HepG2 (cell line): ENCODE measurements around the gene ZFAND2B. TPM values are rescaled to one million over a fixed set of nuclear protein-coding genes. Genes with fewer than 3 reads are reported as not detected.

ENCODE experiments used
- AHDC1 ChIP-seq: sonication (generic); formaldehyde crosslinking; IDR thresholded peaks from 2 replicates; pipeline ENCODE4 v1.5.1; 2020; ENCODE audit warnings: mild to moderate bottlenecking, missing genetic modification reagents, borderline replicate concordance
- HNF4G ChIP-seq, 2 experiments: sonication (generic) in 1 of 2; formaldehyde crosslinking in 1 of 2; IDR thresholded peaks; 2 replicates each; pipeline versions ENCODE4 v1.4.0 to v1.6.1; 2011 to 2020; ENCODE audit warnings: borderline replicate concordance in 2 of 2, low read depth in 2 of 2, mild to moderate bottlenecking in 2 of 2, low read length in 1 of 2, missing genetic modification reagents in 1 of 2, moderate library complexity in 1 of 2
- NR1H2 ChIP-seq: sonication (generic); formaldehyde crosslinking; IDR thresholded peaks from 2 replicates; pipeline ENCODE4 v1.8.1; 2022; ENCODE audit warnings: low read depth, missing genetic modification reagents, borderline replicate concordance
- PCBP2 ChIP-seq: fragments of 200-400 bp; formaldehyde crosslinking; optimal IDR thresholded peaks from 2 replicates; pipeline ENCODE3; 2018; ENCODE audit warnings: low read length, low read depth; ENCODE audit not compliant: poor library complexity, severe bottlenecking
- PLRG1 ChIP-seq: fragments of 450-650 bp; conservative IDR thresholded peaks from 2 replicates; pipeline ENCODE4 v1.6.1; 2016
- RARA ChIP-seq: IDR thresholded peaks from 2 replicates; pipeline ENCODE4 v1.6.1; 2016; ENCODE audit warnings: missing genetic modification reagents, missing compliant biosample characterization
- RBAK ChIP-seq: sonication (generic); formaldehyde crosslinking; IDR thresholded peaks from 2 replicates; pipeline ENCODE4 v1.5.1; 2020; ENCODE audit warnings: mild to moderate bottlenecking, missing genetic modification reagents
- RFX1 ChIP-seq: fragments of 450-650 bp; IDR thresholded peaks from 2 replicates; pipeline ENCODE4 v1.6.1; 2017
- SP4 ChIP-seq: sonication (generic); formaldehyde crosslinking; IDR thresholded peaks from 2 replicates; pipeline ENCODE4 v1.8.1; 2023; ENCODE audit warnings: mild to moderate bottlenecking, missing genetic modification reagents
- STAT5B ChIP-seq: sonication (generic); formaldehyde crosslinking; IDR thresholded peaks from 2 replicates; pipeline ENCODE4 v1.4.0; 2020; ENCODE audit warnings: missing genetic modification reagents
- TBX3 ChIP-seq: fragments of 450-650 bp; IDR thresholded peaks from 2 replicates; pipeline ENCODE4 v1.6.1; 2017; ENCODE audit warnings: antibody characterized with exemption, mild to moderate bottlenecking, inconsistent platforms, borderline replicate concordance
- ZBTB21 ChIP-seq: sonication (generic); formaldehyde crosslinking; IDR thresholded peaks from 2 replicates; pipeline ENCODE4 v1.4.0; 2020; ENCODE audit warnings: missing genetic modification reagents
- ZBTB38 ChIP-seq: sonication (generic); formaldehyde crosslinking; IDR thresholded peaks from 2 replicates; pipeline ENCODE4 v1.5.1; 2020; ENCODE audit warnings: mild to moderate bottlenecking, missing genetic modification reagents
- ZNF256 ChIP-seq: sonication (generic); formaldehyde crosslinking; conservative IDR thresholded peaks from 2 replicates; pipeline ENCODE4 v1.4.0; 2020; ENCODE audit warnings: missing genetic modification reagents
- ZNF468 ChIP-seq: sonication (generic); formaldehyde crosslinking; IDR thresholded peaks from 2 replicates; pipeline ENCODE4 v1.8.0; 2022; ENCODE audit warnings: mild to moderate bottlenecking, moderate library complexity, missing genetic modification reagents
- ZNF546 ChIP-seq: sonication (generic); formaldehyde crosslinking; conservative IDR thresholded peaks from 2 replicates; pipeline ENCODE4 v1.8.1; 2023; ENCODE audit warnings: mild to moderate bottlenecking, missing genetic modification reagents
- ZNF691 ChIP-seq: sonication (generic); formaldehyde crosslinking; IDR thresholded peaks from 2 replicates; pipeline ENCODE4 v1.4.0; 2020; ENCODE audit warnings: missing genetic modification reagents, low read depth, mild to moderate bottlenecking, borderline replicate concordance
- ZNF878 ChIP-seq: sonication (generic); formaldehyde crosslinking; IDR thresholded peaks from 2 replicates; pipeline ENCODE4 v1.8.1; 2023; ENCODE audit warnings: mild to moderate bottlenecking, missing genetic modification reagents, moderate library complexity
- polyA plus RNA-seq, 8 experiments: library from polyadenylated mRNA; depleted of rRNA in 3 of 8; stranded (reverse) in 7 of 8; unstranded in 1 of 8; fragments of >200 nt; fragmentation: Illumina TruSeq in 4 of 8; extraction: Trizol in 4 of 8; gene quantifications; 2 replicates each; pipeline versions ENCODE4 v1.2.1 to v1.2.3, GENCODE V29; 2011 to 2016; ENCODE audit warnings: low read depth in 4 of 8, missing spikeins in 1 of 8, mixed read lengths in 1 of 8; ENCODE audit not compliant: insufficient read depth in 1 of 8
- total RNA-seq, 5 experiments: library from RNA; depleted of rRNA; stranded (reverse); fragments of >200 nt; fragmentation: Illumina TruSeq; extraction: Trizol; gene quantifications; 2 replicates each; pipeline ENCODE4 v1.2.3, GENCODE V29; 2016; ENCODE audit warnings: low read depth in 1 of 5
- TF ChIP-seq, protein P1 (sequence below): sonication (generic); formaldehyde crosslinking; IDR thresholded peaks from 2 replicates; pipeline ENCODE4 v1.4.0; 2020; ENCODE audit warnings: missing genetic modification reagents
- TF ChIP-seq, protein P2 (sequence below): sonication (generic); formaldehyde crosslinking; conservative IDR thresholded peaks from 2 replicates; pipeline ENCODE4 v1.4.0; 2020; ENCODE audit warnings: missing genetic modification reagents

Gene ZFAND2B
- total and polyA plus RNA-seq, 2 of the 13 experiments (the other 11 are each of a cell fraction or from before 2014, with no cell fraction given), result 53.3 to 115 TPM

DNA sequence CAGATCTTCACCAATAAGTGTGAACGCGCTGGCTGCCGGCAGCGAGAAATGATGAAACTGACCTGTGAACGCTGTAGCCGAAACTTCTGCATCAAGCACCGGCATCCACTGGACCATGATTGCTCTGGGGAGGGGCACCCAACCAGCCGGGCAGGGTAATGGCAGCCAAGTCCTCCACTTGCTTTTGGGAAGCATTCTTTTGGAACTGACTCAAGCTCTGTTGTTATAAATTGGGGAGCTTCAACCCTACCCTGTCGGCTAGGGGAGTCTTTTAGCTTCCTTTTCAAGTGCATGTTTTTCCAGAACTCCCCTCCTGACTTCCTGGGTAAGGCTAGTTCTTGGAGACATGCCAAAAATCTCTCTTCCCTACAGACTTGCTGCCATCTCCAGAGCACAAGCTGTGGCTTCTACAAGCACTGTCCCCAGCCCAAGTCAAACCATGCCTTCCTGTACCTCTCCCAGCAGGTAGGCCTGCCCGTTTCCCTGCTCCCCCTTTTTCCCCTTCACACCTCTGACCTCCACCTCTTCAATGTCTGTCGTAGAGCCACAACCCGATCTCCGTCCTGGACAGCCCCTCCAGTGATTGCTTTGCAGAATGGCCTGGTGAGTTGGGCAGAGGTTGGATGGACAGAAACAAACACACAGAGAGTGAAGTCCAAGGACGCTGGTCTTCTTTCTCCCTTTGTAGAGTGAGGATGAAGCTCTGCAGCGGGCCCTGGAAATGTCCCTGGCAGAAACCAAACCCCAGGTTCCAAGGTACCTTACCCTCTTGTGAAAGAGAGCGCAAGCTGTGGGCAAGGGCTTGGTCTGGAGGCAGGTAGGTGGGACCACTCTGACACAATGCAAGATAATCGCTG, 1.5 kb downstream of the ZFAND2B start (continued):
- TF ChIP-seq NR1H2 (CRISPR knock-in tag), result no peak
- peak; percentile 89 for TF ChIP-seq HNF4G (IDR thresholded peaks at IDR 0.05; ENCODE audit: borderline replicate concordance, low read depth, low read length)
- TF ChIP-seq HNF4G (CRISPR knock-in tag; IDR thresholded peaks at IDR 0.05; ENCODE audit: borderline replicate concordance, low read depth), result peak; percentile 96; the same call in 1 of the 2 replicates
- no peak for TF ChIP-seq PLRG1
- TF ChIP-seq TBX3, result peak; percentile 64
- no peak for TF ChIP-seq RBAK (CRISPR knock-in tag)
- no peak; the same call in 1 of the 2 replicates for TF ChIP-seq ZNF878 (CRISPR knock-in tag)
- TF ChIP-seq ZNF691 (CRISPR knock-in tag), result peak; percentile 94
- TF ChIP-seq RARA, result peak; percentile 81
- TF ChIP-seq, protein P1, sequence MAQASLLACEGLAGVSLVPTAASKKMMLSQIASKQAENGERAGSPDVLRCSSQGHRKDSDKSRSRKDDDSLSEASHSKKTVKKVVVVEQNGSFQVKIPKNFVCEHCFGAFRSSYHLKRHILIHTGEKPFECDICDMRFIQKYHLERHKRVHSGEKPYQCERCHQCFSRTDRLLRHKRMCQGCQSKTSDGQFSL, result 0 out of 2 replicates have a peak, but pooled peaks have one; percentile 45
- no peak for TF ChIP-seq ZNF468 (CRISPR knock-in tag)
- 0 out of 2 replicates have a peak, but pooled peaks have one; percentile 58 for TF ChIP-seq STAT5B
- no peak for TF ChIP-seq PCBP2
- TF ChIP-seq RFX1, result no peak
- peak; percentile 45; the same call in 1 of the 2 replicates for TF ChIP-seq AHDC1 (CRISPR knock-in tag)
- 0 out of 2 replicates have a peak, but pooled peaks have one; percentile 6 for TF ChIP-seq ZNF546 (CRISPR knock-in tag)
- peak; percentile 60 for TF ChIP-seq ZBTB38 (CRISPR knock-in tag)
- peak; percentile 81 for TF ChIP-seq SP4 (CRISPR knock-in tag)
- TF ChIP-seq ZBTB21 (CRISPR knock-in tag), result no peak
- TF ChIP-seq, protein P2, sequence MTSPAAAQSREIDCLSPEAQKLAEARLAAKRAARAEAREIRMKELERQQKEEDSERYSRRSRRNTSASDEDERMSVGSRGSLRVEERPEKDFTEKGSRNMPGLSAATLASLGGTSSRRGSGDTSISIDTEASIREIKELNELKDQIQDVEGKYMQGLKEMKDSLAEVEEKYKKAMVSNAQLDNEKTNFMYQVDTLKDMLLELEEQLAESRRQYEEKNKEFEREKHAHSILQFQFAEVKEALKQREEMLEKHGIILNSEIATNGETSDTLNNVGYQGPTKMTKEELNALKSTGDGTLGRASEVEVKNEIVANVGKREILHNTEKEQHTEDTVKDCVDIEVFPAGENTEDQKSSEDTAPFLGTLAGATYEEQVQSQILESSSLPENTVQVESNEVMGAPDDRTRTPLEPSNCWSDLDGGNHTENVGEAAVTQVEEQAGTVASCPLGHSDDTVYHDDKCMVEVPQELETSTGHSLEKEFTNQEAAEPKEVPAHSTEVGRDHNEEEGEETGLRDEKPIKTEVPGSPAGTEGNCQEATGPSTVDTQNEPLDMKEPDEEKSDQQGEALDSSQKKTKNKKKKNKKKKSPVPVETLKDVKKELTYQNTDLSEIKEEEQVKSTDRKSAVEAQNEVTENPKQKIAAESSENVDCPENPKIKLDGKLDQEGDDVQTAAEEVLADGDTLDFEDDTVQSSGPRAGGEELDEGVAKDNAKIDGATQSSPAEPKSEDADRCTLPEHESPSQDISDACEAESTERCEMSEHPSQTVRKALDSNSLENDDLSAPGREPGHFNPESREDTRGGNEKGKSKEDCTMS, result no peak
- no peak for TF ChIP-seq ZNF256 (CRISPR knock-in tag)
